ENCODE measurements around the gene OMG.
"Not testable (repeated sequence)": the region's sequence is repeated elsewhere in the genome, so short reads cannot be mapped to it uniquely, and the experiment has no call there.

OMG gene

DNA sequence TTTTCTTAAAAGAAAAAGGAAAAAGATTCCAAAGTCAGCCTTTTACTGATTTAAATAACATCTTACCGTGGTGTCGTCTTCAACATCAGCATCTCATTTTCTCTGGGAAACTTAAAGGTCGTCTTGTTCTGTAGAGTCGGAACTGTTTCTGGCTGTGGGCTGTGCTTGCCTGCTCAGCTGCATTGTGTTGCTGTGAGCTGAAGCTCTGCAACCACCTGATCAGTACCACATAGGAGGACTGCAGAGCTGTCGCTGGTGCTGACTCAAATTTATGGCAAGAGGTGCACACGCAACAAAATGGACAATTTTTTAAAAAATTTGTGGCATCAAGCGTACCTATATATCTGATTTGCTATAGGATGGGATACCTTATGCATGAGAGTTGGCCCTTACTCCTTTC lies at the start of gene OMG:
Gene OMG, minus strand, starts transcription at position 150 of the 400 bp plus-strand sequence. CDS start 908 bp downstream, outside the sequence.
- H3K9ac ChIP-seq (ENCODE audit: low read depth, low read length): no peak within 1 kb of the TSS

DNA sequence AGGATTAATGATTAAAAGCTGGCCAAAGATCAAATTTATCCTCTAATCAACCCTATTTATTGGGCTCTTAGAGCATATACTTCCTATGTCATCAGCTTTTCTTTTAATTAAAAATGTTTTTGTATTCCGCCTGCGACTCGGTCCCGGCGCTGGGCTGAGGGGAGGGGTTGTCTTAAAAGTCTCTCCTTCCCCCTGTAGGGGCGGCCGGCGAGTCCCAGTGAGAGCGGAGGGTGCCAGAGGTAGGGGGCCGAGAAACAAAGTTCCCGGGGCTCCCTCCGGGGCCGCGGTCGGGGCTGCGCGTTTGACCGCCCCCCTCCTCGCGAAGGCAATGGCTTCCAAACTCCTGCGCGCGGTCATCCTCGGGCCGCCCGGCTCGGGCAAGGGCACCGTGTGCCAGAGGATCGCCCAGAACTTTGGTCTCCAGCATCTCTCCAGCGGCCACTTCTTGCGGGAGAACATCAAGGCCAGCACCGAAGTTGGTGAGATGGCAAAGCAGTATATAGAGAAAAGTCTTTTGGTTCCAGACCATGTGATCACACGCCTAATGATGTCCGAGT lies 48.2 kb upstream of the OMG start:
- H3K27me3 ChIP-seq (ENCODE audit: control insufficient read depth, insufficient read depth, low read length); H3K9me3 ChIP-seq (ENCODE audit: control insufficient read depth, insufficient read depth, low read length); H3K4me3 ChIP-seq (ENCODE audit: low read depth, low read length); H3K27ac ChIP-seq (ENCODE audit: low read depth, low read length); H3K4me1 ChIP-seq (ENCODE audit: control insufficient read depth, insufficient read depth, low read length); H3K9ac ChIP-seq (ENCODE audit: low read depth, low read length): not testable (repeated sequence)
- H3K36me3 ChIP-seq (ENCODE audit: control insufficient read depth, insufficient read depth, low read length): peaks cover 29% of the 10 kb centered on the region; the same call in 1 of the 2 replicates

More for the DNA sequence above, at the start of gene OMG:
- no peaks in the 10 kb centered on the region for H3K27me3 ChIP-seq (ENCODE audit: control insufficient read depth, insufficient read depth, low read length)
- no peaks in the 10 kb centered on the region for H3K9me3 ChIP-seq (ENCODE audit: control insufficient read depth, insufficient read depth, low read length)
- no peak within 1 kb of the TSS for H3K4me3 ChIP-seq (ENCODE audit: low read depth, low read length)
- H3K27ac ChIP-seq (ENCODE audit: low read depth, low read length): no peak within 1 kb of the TSS
- H3K4me1 ChIP-seq (ENCODE audit: control insufficient read depth, insufficient read depth, low read length): peaks cover 8% of the 10 kb centered on the region; the same call in 1 of the 2 replicates
- H3K36me3 ChIP-seq (ENCODE audit: control insufficient read depth, insufficient read depth, low read length): no peaks in the 10 kb centered on the region

- H3K27me3 ChIP-seq (ENCODE audit: control insufficient read depth, insufficient read depth, low read length): no peaks in the 10 kb centered on the region
- no peak overlapping the region for H3K9ac ChIP-seq (ENCODE audit: low read depth, low read length)
- no peak overlapping the region for H3K27ac ChIP-seq (ENCODE audit: low read depth, low read length)
- H3K4me3 ChIP-seq (ENCODE audit: low read depth, low read length): no peak overlapping the region
- H3K36me3 ChIP-seq (ENCODE audit: control insufficient read depth, insufficient read depth, low read length): peaks cover 43% of the 10 kb centered on the region
- no peaks in the 10 kb centered on the region for H3K9me3 ChIP-seq (ENCODE audit: control insufficient read depth, insufficient read depth, low read length)
- H3K4me1 ChIP-seq (ENCODE audit: control insufficient read depth, insufficient read depth, low read length): peaks cover 11% of the 10 kb centered on the region
These were observed 43.0 kb upstream of the OMG start for GRCh38 chr17:31339906-31340661.

- H3K4me1 ChIP-seq (ENCODE audit: control insufficient read depth, insufficient read depth, low read length): no peaks in the 10 kb centered on the region; the same call in 1 of the 2 replicates
- peaks cover 23% of the 10 kb centered on the region for H3K36me3 ChIP-seq (ENCODE audit: control insufficient read depth, insufficient read depth, low read length)
- no peaks in the 10 kb centered on the region for H3K27me3 ChIP-seq (ENCODE audit: control insufficient read depth, insufficient read depth, low read length)
- H3K9ac ChIP-seq (ENCODE audit: low read depth, low read length): no peak overlapping the region
- H3K4me3 ChIP-seq (ENCODE audit: low read depth, low read length): no peak overlapping the region
- H3K27ac ChIP-seq (ENCODE audit: low read depth, low read length): no peak overlapping the region
- no peaks in the 10 kb centered on the region for H3K9me3 ChIP-seq (ENCODE audit: control insufficient read depth, insufficient read depth, low read length)
These were observed 32.2 kb upstream of the OMG start for GRCh38 chr17:31329221-31329620.

- Histone ChIP-seq H3K36me3 (ENCODE audit: control insufficient read depth, insufficient read depth, low read length) (peaks cover 18% of the 10 kb centered on the region), H3K4me1 (ENCODE audit: control insufficient read depth, insufficient read depth, low read length) (no peaks in the 10 kb centered on the region; the same call in 1 of the 2 replicates), H3K9ac (ENCODE audit: low read depth, low read length) (no peak overlapping the region), H3K27me3 (ENCODE audit: control insufficient read depth, insufficient read depth, low read length) (no peaks in the 10 kb centered on the region), H3K27ac (ENCODE audit: low read depth, low read length) (no peak overlapping the region), H3K9me3 (ENCODE audit: control insufficient read depth, insufficient read depth, low read length) (no peaks in the 10 kb centered on the region), H3K4me3 (ENCODE audit: low read depth, low read length) (no peak overlapping the region)
These were observed 31.1 kb upstream of the OMG start for GRCh38 chr17:31328160-31328535.

- H3K27me3 ChIP-seq (ENCODE audit: control insufficient read depth, insufficient read depth, low read length): no peaks in the 10 kb centered on the region
- H3K36me3 ChIP-seq (ENCODE audit: control insufficient read depth, insufficient read depth, low read length): peaks cover 17% of the 10 kb centered on the region
- H3K4me3 ChIP-seq (ENCODE audit: low read depth, low read length): no peak overlapping the region
- no peak overlapping the region for H3K27ac ChIP-seq (ENCODE audit: low read depth, low read length)
- H3K9me3 ChIP-seq (ENCODE audit: control insufficient read depth, insufficient read depth, low read length): no peaks in the 10 kb centered on the region
- no peaks in the 10 kb centered on the region; the same call in 1 of the 2 replicates for H3K4me1 ChIP-seq (ENCODE audit: control insufficient read depth, insufficient read depth, low read length)
- H3K9ac ChIP-seq (ENCODE audit: low read depth, low read length): no peak overlapping the region
These were observed 30.6 kb upstream of the OMG start for GRCh38 chr17:31327534-31328159.

GRCh38 chr17:31323551-31323950 lies 26.5 kb upstream of the OMG start:
- no peak overlapping the region for H3K27ac ChIP-seq (ENCODE audit: low read depth, low read length)
- no peak overlapping the region for H3K9ac ChIP-seq (ENCODE audit: low read depth, low read length)
- H3K9me3 ChIP-seq (ENCODE audit: control insufficient read depth, insufficient read depth, low read length): no peaks in the 10 kb centered on the region
- peaks cover 3% of the 10 kb centered on the region; the same call in 1 of the 2 replicates for H3K4me1 ChIP-seq (ENCODE audit: control insufficient read depth, insufficient read depth, low read length)
- H3K4me3 ChIP-seq (ENCODE audit: low read depth, low read length): no peak overlapping the region
- H3K27me3 ChIP-seq (ENCODE audit: control insufficient read depth, insufficient read depth, low read length): no peaks in the 10 kb centered on the region
- H3K36me3 ChIP-seq (ENCODE audit: control insufficient read depth, insufficient read depth, low read length): peaks cover 17% of the 10 kb centered on the region

DNA sequence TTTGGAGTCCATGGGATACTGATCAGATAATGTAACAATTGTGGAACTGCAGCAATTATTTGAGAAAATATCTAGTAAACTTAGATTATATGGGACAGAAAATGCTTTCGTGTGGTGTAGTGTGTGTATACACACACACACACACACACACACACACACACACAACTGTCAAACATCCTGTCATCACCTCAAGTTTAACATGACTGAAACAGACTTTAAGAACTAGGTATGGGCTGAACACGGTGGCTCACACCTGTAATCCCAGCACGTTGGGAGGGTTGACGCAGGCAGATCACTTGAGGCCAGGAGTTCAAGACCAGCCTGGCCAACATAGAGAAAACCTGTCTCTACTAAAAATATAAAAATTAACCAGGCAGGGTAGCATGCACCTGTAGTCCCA lies 24.9 kb upstream of the OMG start:
- Histone ChIP-seq H3K36me3 (ENCODE audit: control insufficient read depth, insufficient read depth, low read length) (peaks cover 6% of the 10 kb centered on the region; the same call in 1 of the 2 replicates), H3K4me1 (ENCODE audit: control insufficient read depth, insufficient read depth, low read length) (peaks cover 10% of the 10 kb centered on the region; the same call in 1 of the 2 replicates), H3K4me3 (ENCODE audit: low read depth, low read length) (no peak overlapping the region), H3K9me3 (ENCODE audit: control insufficient read depth, insufficient read depth, low read length) (no peaks in the 10 kb centered on the region), H3K27ac (ENCODE audit: low read depth, low read length) (no peak overlapping the region), H3K27me3 (ENCODE audit: control insufficient read depth, insufficient read depth, low read length) (no peaks in the 10 kb centered on the region), H3K9ac (ENCODE audit: low read depth, low read length) (no peak overlapping the region)

DNA sequence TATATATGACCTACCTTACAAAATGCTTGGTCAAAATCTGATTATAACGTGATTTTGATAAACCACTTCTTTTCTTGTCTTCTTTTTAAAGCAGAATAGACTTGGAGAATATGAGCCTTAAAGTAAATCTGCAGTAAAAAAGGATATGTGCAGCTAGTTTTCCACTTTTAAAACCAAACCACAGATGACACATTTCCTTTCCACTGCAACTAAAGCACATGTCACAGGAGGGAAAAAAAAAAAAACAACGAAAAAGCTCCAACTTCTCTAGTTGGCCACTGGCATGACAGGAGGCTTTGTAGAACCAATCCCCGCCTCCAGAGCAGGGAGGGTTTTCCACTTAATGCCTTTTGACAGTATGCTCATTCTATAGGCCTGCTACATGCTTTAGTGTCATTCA lies 24.4 kb upstream of the OMG start, which contains the start of gene EVI2A:
Gene EVI2A, minus strand, starts transcription at position 142 of the 400 bp plus-strand sequence. CDS start 2,609 bp downstream, outside the sequence.
- H3K27me3 ChIP-seq (ENCODE audit: control insufficient read depth, insufficient read depth, low read length): no peaks in the 10 kb centered on the region
- no peak within 1 kb of the TSS for H3K4me3 ChIP-seq (ENCODE audit: low read depth, low read length)
- peaks cover 6% of the 10 kb centered on the region; the same call in 1 of the 2 replicates for H3K36me3 ChIP-seq (ENCODE audit: control insufficient read depth, insufficient read depth, low read length)
- H3K4me1 ChIP-seq (ENCODE audit: control insufficient read depth, insufficient read depth, low read length): peaks cover 10% of the 10 kb centered on the region; the same call in 1 of the 2 replicates
- H3K9me3 ChIP-seq (ENCODE audit: control insufficient read depth, insufficient read depth, low read length): no peaks in the 10 kb centered on the region
- no peak within 1 kb of the TSS for H3K27ac ChIP-seq (ENCODE audit: low read depth, low read length)
- H3K9ac ChIP-seq (ENCODE audit: low read depth, low read length): no peak within 1 kb of the TSS

DNA sequence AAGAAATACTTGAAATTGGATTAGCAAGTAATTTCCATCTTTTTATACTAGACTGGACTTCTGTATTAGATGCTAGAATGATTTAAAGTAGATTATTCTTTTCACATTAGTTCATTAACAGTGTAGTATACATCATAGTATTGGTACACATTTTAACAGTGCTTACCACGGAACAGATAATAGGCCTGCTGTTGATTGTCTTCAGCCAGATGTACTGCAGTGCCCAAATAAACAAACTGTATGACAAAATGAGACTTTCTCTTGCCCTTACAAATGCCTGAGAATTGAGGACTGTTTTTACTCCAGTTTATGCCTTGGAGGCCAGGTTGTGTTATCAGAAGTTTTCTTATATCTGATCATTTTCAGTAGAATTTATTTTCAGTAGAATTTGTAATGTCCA lies 23.8 kb upstream of the OMG start:
- H3K27me3 ChIP-seq (ENCODE audit: control insufficient read depth, insufficient read depth, low read length): no peaks in the 10 kb centered on the region
- no peak overlapping the region for H3K4me3 ChIP-seq (ENCODE audit: low read depth, low read length)
- no peaks in the 10 kb centered on the region for H3K9me3 ChIP-seq (ENCODE audit: control insufficient read depth, insufficient read depth, low read length)
- H3K36me3 ChIP-seq (ENCODE audit: control insufficient read depth, insufficient read depth, low read length): peaks cover 2% of the 10 kb centered on the region; the same call in 1 of the 2 replicates
- no peak overlapping the region for H3K27ac ChIP-seq (ENCODE audit: low read depth, low read length)
- H3K4me1 ChIP-seq (ENCODE audit: control insufficient read depth, insufficient read depth, low read length): peaks cover 10% of the 10 kb centered on the region; the same call in 1 of the 2 replicates
- H3K9ac ChIP-seq (ENCODE audit: low read depth, low read length): no peak overlapping the region

- H3K27me3 ChIP-seq (ENCODE audit: control insufficient read depth, insufficient read depth, low read length): no peaks in the 10 kb centered on the region
- H3K4me1 ChIP-seq (ENCODE audit: control insufficient read depth, insufficient read depth, low read length): peaks cover 10% of the 10 kb centered on the region; the same call in 1 of the 2 replicates
- no peak overlapping the region for H3K27ac ChIP-seq (ENCODE audit: low read depth, low read length)
- H3K4me3 ChIP-seq (ENCODE audit: low read depth, low read length): no peak overlapping the region
- H3K9ac ChIP-seq (ENCODE audit: low read depth, low read length): no peak overlapping the region
- H3K36me3 ChIP-seq (ENCODE audit: control insufficient read depth, insufficient read depth, low read length): no peaks in the 10 kb centered on the region
- no peaks in the 10 kb centered on the region for H3K9me3 ChIP-seq (ENCODE audit: control insufficient read depth, insufficient read depth, low read length)
These were observed 23.2 kb upstream of the OMG start for GRCh38 chr17:31320241-31320640.

Data from HUES48 (cell line).